ENCODE data around the gene CCZ1B.
"Not testable (repeated sequence)": the region's sequence is repeated elsewhere in the genome, so short reads cannot be mapped to it uniquely, and the experiment has no call there.

The CCZ1B gene

GRCh38 chr7:6826151-6826550 lies at the start of gene CCZ1B:
TSS of gene CCZ1B (minus strand) at chr7:6826275. CDS start at chr7:6826197, 78 bp downstream.
- DNase-seq (ENCODE audit: low read depth, low spot score): peak; percentile 79

GRCh38 chr7:6875022-6875421 lies 48.9 kb upstream of the CCZ1B start:
- not testable (repeated sequence) for DNase-seq (ENCODE audit: low read depth, low spot score)

GRCh38 chr7:6872246-6872945 lies 46.3 kb upstream of the CCZ1B start:
- DNase-seq (ENCODE audit: low read depth, low spot score): not testable (repeated sequence)

GRCh38 chr7:6871421-6872144 lies 45.5 kb upstream of the CCZ1B start:
- DNase-seq (ENCODE audit: low read depth, low spot score): not testable (repeated sequence)

- not testable (repeated sequence) for DNase-seq (ENCODE audit: low read depth, low spot score)
Measured at GRCh38 chr7:6864751-6865150, 38.7 kb upstream of the CCZ1B start.

- DNase-seq (ENCODE audit: low read depth, low spot score): not testable (repeated sequence)
Measured at GRCh38 chr7:6864188-6864587, 38.1 kb upstream of the CCZ1B start.

- DNase-seq (ENCODE audit: low read depth, low spot score): not testable (repeated sequence)
Measured at GRCh38 chr7:6862876-6863275, 36.8 kb upstream of the CCZ1B start.

- peak; percentile 34 for DNase-seq (ENCODE audit: low read depth, low spot score)
Measured at GRCh38 chr7:6857721-6858314, 31.7 kb upstream of the CCZ1B start.

- DNase-seq (ENCODE audit: low read depth, low spot score): not testable (repeated sequence)
Measured at GRCh38 chr7:6855563-6856131, 29.6 kb upstream of the CCZ1B start.

- peak; percentile 14 for DNase-seq (ENCODE audit: low read depth, low spot score)
Measured at GRCh38 chr7:6854747-6855562, 28.9 kb upstream of the CCZ1B start.

- not testable (repeated sequence) for DNase-seq (ENCODE audit: low read depth, low spot score)
Measured at GRCh38 chr7:6853681-6854080, 27.6 kb upstream of the CCZ1B start.

GRCh38 chr7:6849127-6849526 lies 23.1 kb upstream of the CCZ1B start:
- not testable (repeated sequence) for DNase-seq (ENCODE audit: low read depth, low spot score)

- DNase-seq (ENCODE audit: low read depth, low spot score): not testable (repeated sequence)
Measured at GRCh38 chr7:6847751-6848150, 21.7 kb upstream of the CCZ1B start.

GRCh38 chr7:6845971-6846449 lies 19.9 kb upstream of the CCZ1B start:
- not testable (repeated sequence) for DNase-seq (ENCODE audit: low read depth, low spot score)

- DNase-seq (ENCODE audit: low read depth, low spot score): not testable (repeated sequence)
Measured at GRCh38 chr7:6843654-6844053, 17.6 kb upstream of the CCZ1B start.

- DNase-seq (ENCODE audit: low read depth, low spot score): not testable (repeated sequence)
Measured at GRCh38 chr7:6843092-6843491, 17.0 kb upstream of the CCZ1B start.

- DNase-seq (ENCODE audit: low read depth, low spot score): not testable (repeated sequence)
Measured at GRCh38 chr7:6842278-6842921, 16.3 kb upstream of the CCZ1B start.

- DNase-seq (ENCODE audit: low read depth, low spot score): not testable (repeated sequence)
Measured at GRCh38 chr7:6837081-6837480, 11.0 kb upstream of the CCZ1B start.

GRCh38 chr7:6835521-6835920 lies 9.4 kb upstream of the CCZ1B start:
- DNase-seq (ENCODE audit: low read depth, low spot score): not testable (repeated sequence)

GRCh38 chr7:6833636-6834035 lies 7.6 kb upstream of the CCZ1B start:
- DNase-seq (ENCODE audit: low read depth, low spot score): no peak
